Measurements from ENCODE around the gene ZBTB20.

ZBTB20 gene

DNA sequence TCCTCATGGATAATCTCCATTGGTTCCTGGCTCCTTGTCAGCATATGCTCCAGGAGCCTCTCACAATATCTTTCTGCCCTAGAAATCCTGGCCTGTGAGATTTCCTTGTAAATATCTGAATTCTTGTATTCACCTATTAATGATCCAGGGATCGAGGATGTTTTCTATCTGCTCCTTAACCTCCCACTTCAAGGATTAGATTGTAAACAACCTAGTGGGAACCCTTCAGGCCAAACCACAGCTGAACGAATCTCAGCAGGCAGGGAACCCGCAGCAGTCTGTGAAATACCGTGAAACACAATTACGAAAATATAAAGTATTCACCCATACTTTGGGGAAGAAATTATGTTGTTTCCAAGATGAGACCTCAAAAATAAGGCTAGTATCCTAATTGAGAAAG lies 637.3 kb downstream of the ZBTB20 start:
- ChIA-PET CTCF (interaction anchor here (0.6 to 2.4 kb wide), 2 partner anchors 17 to 127 kb away, joined by 3 to 7 read pairs; no protein-coding TSS in a partner anchor), POLR2A (no interaction called here)
- no peak for DNase-seq (ENCODE audit: low read depth, low spot score)
- TF ChIP-seq CTCF (IDR thresholded peaks at IDR 0.05; ENCODE audit: insufficient read depth, low read length, missing control alignments) = no peak
- H3K4me3 ChIP-seq (ENCODE audit: low read depth, low read length) = no peak overlapping the region

- ChIA-PET POLR2A (no interaction called here), CTCF (interaction anchor here (1.1 to 1.2 kb wide), 3 partner anchors 11 to 20 kb away, joined by 3 to 5 read pairs (median 3); no protein-coding TSS in a partner anchor)
- no peak for TF ChIP-seq CTCF (IDR thresholded peaks at IDR 0.05; ENCODE audit: insufficient read depth, low read length, missing control alignments)
- no peak for DNase-seq (ENCODE audit: low read depth, low spot score)
- no peak overlapping the region for H3K4me3 ChIP-seq (ENCODE audit: low read depth, low read length)
Observed at GRCh38 chr3:114508976-114509375, 638.1 kb downstream of the ZBTB20 start.

DNA sequence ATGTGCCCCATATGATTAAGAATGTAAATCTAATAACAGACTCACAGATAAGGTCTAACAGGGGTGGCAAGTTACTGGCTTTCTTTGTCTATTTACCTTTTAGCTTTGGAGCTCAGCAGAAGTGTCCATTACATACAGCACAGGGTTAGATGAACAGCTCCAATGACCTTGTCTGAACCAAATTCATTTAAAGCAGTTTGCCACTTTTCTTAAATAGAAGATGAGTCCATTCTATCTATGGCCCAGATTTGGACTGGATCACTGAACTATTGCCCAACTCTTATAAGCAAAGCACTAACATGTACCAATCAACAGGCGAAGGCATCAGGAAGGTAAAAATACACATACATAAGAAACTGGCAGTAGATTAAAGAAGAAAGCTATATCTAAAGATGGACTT lies 638.9 kb downstream of the ZBTB20 start:
- no peak for TF ChIP-seq CTCF (IDR thresholded peaks at IDR 0.05; ENCODE audit: insufficient read depth, low read length, missing control alignments)
- ChIA-PET POLR2A (no interaction called here), CTCF (interaction anchor here (1.1 to 2.2 kb wide), 5 partner anchors 10 to 104 kb away, joined by 3 to 7 read pairs (median 3); no protein-coding TSS in a partner anchor)
- DNase-seq (ENCODE audit: low read depth, low spot score) = no peak
- no peak overlapping the region for H3K4me3 ChIP-seq (ENCODE audit: low read depth, low read length)

DNA sequence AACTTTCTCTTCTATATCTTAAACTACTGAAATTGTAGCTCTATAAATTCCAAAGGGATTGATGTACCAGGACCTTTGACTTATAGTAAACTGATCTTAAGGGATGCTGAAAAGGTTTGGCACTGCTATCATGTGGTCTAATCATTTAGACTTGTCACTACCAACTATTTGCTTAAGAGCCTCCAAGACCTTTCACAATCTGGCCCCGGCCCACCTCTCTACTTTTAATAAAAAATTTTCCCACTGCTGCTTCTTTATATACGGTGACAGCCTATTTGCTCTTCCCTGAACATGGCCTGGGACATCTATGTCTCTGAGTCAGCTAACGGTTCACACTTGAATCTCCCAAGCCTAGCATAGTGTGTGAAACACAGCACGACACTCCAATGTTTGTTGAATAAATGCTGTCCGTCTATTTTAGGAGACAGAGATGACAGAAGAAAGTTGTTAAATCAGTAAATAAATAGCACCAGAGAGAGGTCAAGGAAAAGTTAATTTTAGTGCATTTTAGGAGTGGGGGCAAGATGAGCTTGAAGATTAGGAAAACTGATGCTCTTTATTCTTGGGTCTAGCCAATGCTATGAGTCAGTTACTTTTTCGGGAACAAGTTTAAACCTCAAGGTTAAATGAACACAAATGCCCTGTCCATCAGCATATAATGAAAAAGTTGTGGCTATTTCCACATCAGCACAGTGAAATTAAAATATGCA lies 640.3 kb downstream of the ZBTB20 start:
- POLR2A ChIA-PET = no interaction called here
- CTCF ChIA-PET = interaction anchor here (1.4 to 2.2 kb wide), 2 partner anchors 20 to 103 kb away, joined by 3 to 7 read pairs; no protein-coding TSS in a partner anchor
- DNase-seq (ENCODE audit: low read depth, low spot score) = no peak
- no peak for TF ChIP-seq CTCF (IDR thresholded peaks at IDR 0.05; ENCODE audit: insufficient read depth, low read length, missing control alignments)
- no peak overlapping the region for H3K4me3 ChIP-seq (ENCODE audit: low read depth, low read length)

GRCh38 chr3:114504941-114505628 lies 642.0 kb downstream of the ZBTB20 start:
- ChIA-PET POLR2A (interaction anchor here (0.6 kb wide), 1 partner anchor 126 kb away, joined by 3 read pairs; no protein-coding TSS in a partner anchor), CTCF (interaction anchor here (1.0 to 1.1 kb wide), 2 partner anchors 16 to 22 kb away, joined by 3 to 4 read pairs; no protein-coding TSS in a partner anchor)
- TF ChIP-seq CTCF (IDR thresholded peaks at IDR 0.05; ENCODE audit: insufficient read depth, low read length, missing control alignments) = no peak
- no peak overlapping the region for H3K4me3 ChIP-seq (ENCODE audit: low read depth, low read length)
- no peak for DNase-seq (ENCODE audit: low read depth, low spot score)

- no peak for TF ChIP-seq CTCF (IDR thresholded peaks at IDR 0.05; ENCODE audit: insufficient read depth, low read length, missing control alignments)
- no peak overlapping the region for H3K4me3 ChIP-seq (ENCODE audit: low read depth, low read length)
- ChIA-PET CTCF (no interaction called here), POLR2A (no interaction called here)
- DNase-seq (ENCODE audit: low read depth, low spot score) = no peak
Observed at GRCh38 chr3:114502204-114502603, 644.9 kb downstream of the ZBTB20 start.

All from AG04449 (cell line).